HFF-Myc (cell line): ENCODE results near the gene GPR137B.

Source experiments
- DNase-seq: peaks from one replicate; pipeline ENCODE4 v3.0.0-alpha.2; 2011; ENCODE audit warnings: low read depth; ENCODE audit errors: extremely low read depth
- H3K4me3 ChIP-seq: replicated peaks from 2 replicates; pipeline ENCODE4 v1.5.1; 2011; ENCODE audit warnings: low read depth, mild to moderate bottlenecking, control low read depth, low read length
- CTCF ChIP-seq: IDR thresholded peaks from 2 replicates; pipeline ENCODE4 v1.5.1; 2012; ENCODE audit warnings: mild to moderate bottlenecking, low read depth, low read length, control low read depth; ENCODE audit errors: missing control alignments

The GPR137B gene

GRCh38 chr1:236108027-236108648 is 34.2 kb upstream of the GPR137B start:
- DNase-seq = no peak
- H3K4me3 ChIP-seq = no peak overlapping the region
- no peak for TF ChIP-seq CTCF

- no peak for DNase-seq
- TF ChIP-seq CTCF = no peak
- no peak overlapping the region for H3K4me3 ChIP-seq
Observed at GRCh38 chr1:236110137-236110536, 32.2 kb upstream of the GPR137B start.

GRCh38 chr1:236111527-236112331 is 30.6 kb upstream of the GPR137B start:
- no peak for TF ChIP-seq CTCF
- no peak overlapping the region for H3K4me3 ChIP-seq
- no peak for DNase-seq

- H3K4me3 ChIP-seq = no peak overlapping the region
- TF ChIP-seq CTCF = no peak
- no peak for DNase-seq
Observed at GRCh38 chr1:236112332-236112627, 30.1 kb upstream of the GPR137B start.

- DNase-seq = no peak
- TF ChIP-seq CTCF = no peak
- H3K4me3 ChIP-seq = no peak overlapping the region
Observed at GRCh38 chr1:236113324-236114032, 28.9 kb upstream of the GPR137B start.

- no peak for DNase-seq
- TF ChIP-seq CTCF = no peak
- H3K4me3 ChIP-seq = no peak overlapping the region
Observed at GRCh38 chr1:236114076-236114747, 28.1 kb upstream of the GPR137B start.
